Suppressor macrophage treated with lipopolysaccharide for 1 hour (primary cell): ENCODE data around the gene CYP51A1.
A peak's percentile ranks its signal among the peaks of the same experiment; 100 is the strongest.
"Not testable (repeated sequence)": the region's sequence is repeated elsewhere in the genome, so short reads cannot be mapped to it uniquely, and the experiment has no call there.

ENCODE experiments used
- DNase-seq, 3 donors: peaks; one replicate each; pipeline ENCODE4 v3.0.0-alpha.2; 2020 to 2022

CYP51A1 gene

DNA sequence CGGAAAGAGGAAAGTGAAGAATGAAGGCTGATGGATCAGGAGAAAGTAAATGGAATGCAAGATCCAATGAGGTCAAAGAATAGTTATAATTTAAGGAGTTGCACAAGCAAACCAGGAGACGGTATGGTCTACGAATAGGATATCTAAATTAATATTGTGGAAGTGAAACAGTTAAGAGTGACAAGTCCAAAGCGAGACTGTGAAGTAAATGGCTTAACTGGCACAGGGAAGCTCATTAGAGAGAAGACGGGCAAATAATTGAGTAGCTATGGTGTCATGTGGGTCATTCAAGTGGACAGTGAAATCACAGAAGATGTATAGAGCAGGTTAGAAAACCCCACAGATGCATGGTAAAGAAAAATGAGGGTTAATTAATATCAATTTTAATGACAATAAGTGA is 3.2 kb downstream of the CYP51A1 start:
- no peak for DNase-seq

DNA sequence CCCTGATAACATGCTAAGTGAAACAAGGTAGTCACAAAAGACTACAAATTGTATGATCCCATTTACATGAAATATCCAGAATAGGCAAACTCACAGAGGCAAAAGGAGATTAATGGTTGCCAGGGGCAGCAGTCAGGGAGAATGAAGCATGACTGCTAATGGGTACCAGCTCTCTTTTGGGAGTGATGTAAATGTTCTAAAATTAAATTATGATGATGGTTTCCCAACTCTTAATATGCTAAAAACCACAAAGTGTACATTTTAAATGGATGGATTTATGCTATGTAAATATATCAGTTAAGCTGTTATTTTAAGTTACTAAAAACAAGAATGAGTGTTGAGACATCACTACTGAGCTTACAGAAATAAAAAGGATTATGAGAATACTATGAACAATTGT is 12.6 kb downstream of the CYP51A1 start:
- no peak for DNase-seq

DNA sequence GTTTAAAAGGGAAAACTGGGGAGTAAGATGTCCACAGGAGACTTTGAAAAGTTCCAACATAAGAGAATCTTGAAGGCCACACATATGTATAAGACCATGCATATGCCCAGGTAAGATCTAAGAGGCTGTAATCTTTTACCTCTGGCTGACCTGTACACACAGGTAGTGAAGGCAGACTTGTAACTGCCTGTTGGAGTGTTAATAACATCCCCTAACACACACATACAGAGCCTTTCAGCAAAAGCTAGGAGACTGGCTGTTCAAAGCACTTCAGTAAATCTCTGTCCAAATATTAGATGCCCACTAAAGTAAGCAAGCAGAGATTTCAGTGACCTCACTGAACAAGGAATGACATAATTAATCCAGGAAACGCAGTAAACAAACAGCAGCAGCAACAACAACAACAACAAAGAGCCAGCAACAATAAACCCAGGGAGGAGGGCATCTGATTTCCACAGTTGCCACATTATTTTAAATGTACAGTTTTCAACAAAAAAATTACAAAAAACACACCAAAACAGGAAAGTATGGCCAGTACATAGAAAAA is 15.0 kb downstream of the CYP51A1 start:
- DNase-seq: no peak

DNA sequence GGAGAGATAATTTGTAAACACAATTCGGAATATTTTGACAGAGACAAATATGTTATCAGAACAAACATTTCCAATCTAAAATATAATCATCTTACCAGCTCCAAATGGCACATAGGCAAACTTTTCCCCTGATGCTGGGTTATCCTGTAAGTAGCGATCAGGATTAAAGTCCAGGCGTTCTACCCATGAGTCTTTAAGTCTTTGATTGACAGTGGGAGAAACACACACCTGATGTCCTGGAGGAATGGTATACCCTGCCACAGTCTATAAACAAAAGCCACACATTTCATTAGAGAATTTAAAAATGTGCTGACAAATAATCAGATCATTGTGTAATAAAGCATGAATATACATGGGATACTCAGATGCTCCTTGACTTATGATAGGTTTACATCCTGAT is 17.3 kb downstream of the CYP51A1 start:
- DNase-seq: no peak

DNA sequence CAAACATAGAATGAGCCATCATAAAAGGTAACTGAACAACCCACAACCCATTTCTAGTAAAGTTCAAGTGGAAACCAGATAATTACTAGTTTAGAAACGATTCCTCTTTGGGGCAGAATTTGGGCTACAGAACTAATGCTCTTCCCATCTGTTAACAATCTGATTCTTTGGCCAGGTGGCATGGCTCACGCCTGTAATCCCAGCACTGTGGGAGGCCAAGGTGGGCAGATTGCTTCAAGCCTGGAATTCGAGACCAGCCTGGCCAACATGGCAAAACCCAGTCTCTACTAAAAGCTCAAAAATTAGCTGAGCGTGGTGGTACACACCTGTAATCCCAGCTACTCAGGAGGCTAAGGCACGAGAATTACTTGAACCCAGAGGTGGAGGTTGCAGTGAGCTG is 18.5 kb downstream of the CYP51A1 start:
- DNase-seq: no peak

DNA sequence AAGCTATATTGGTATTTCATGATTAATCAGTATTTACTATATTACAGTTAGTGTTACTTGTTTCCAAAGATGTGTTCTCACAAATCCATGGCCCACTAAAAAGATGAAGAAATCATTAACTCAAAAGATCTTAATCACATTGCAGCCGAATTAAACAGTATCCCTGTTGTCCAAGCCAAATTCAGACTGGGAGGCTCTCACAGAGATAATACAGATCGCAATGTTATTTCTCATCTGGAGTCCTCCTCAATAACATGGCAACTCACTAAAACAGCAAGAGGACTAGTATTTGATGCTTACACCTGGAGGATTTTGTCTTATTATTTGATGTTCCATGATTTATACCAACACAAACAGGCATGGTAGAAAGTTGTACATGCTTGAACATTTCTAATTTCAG is 23.4 kb downstream of the CYP51A1 start:
- no peak for DNase-seq

DNA sequence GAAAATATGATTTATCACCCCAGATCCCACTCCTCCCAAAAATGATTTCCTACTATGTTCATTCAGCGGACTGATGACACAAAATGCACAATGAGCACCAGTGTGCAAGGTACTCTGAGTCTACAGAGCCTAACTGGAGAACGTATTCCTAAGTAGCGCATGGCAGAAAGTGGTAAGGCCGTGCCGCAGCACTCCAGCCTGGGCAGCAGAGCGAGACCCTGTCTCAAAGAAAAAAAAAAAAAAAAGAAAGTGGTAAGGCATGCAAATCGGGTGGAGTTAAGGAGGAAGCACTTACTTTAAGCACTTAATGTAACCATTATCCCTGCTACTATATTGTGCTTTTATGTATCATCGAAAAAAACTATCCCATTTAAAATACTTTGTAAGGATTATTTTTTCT is 25.5 kb downstream of the CYP51A1 start:
- no peak for DNase-seq

DNA sequence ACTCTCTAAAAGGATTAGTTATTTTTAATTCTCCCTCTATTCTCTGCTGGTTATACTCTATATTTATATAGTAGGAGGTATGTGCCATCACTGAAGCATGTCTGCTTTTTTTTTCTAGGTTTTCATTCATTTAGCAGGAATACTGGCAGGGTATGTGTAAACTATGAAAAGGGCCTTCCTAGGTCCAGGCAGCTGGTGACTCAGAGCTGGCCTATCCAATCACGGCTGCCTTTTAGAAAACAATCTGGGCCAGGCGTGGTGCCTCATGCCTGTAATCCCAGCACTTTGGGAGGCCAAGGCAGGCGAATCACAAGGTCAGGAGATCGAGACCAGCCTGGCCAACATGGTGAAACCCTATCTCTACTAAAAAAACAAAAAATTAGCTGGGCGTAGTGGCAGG is 31.4 kb downstream of the CYP51A1 start:
- not testable (repeated sequence) for DNase-seq

DNA sequence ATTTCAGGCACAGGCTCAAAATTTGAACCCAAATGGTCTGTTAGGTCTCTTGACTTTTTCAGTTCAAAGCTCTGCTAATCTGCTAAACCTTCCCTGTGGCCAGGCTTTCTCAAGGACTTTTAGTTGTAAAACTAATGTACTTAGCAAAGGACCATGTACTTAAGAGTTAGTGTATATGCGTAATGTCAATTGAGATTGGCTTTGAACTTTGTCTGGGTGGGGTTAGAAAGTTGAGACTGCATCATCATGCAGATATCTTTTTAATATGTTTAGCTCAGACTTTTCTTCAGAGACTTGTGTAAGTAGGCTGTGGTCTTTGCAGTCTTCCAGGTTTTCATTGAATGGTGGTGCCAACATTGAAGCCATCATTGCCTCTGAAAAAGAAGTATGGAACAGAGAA is 33.7 kb downstream of the CYP51A1 start:
- no peak for DNase-seq

DNA sequence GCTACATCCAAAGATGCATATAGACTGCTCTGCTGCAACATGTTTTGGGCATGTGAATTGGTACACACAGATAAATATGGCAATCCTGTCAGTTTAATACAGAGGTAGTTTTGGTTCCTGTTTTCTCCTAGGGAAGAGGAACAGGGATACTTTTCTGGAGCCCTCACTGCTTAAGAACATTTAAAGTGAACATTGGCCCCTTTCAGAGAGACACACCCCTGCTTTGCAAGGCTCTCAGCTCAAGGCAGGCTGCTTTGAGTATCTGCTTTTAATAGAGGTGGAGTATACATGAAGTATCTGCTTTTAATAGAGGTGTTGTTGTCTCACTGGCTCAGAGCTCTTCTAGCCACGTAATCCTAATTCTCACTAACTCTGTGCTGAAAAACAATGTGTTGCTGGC is 38.9 kb downstream of the CYP51A1 start:
- DNase-seq: peak in 2 of 3 donors; percentile 4 to 22

DNA sequence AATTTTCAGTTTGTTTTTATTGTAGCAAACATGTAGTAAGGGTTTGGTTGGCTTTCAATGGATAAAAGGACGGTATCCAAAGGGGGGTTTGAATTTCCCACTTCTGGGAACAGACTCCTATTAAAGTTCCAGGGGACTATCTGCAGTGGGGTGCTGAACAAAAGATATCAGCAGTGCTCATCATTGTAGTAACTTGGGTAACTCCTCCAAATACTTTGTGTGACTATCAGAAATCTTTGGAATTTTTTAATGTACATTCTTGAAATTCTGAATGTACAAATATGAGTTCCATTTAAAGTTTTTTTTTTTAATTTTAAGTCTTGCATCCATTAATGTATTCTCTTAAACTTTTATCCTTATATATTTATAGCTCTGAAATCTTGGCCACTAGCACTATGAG is 42.1 kb downstream of the CYP51A1 start:
- no peak for DNase-seq

DNA sequence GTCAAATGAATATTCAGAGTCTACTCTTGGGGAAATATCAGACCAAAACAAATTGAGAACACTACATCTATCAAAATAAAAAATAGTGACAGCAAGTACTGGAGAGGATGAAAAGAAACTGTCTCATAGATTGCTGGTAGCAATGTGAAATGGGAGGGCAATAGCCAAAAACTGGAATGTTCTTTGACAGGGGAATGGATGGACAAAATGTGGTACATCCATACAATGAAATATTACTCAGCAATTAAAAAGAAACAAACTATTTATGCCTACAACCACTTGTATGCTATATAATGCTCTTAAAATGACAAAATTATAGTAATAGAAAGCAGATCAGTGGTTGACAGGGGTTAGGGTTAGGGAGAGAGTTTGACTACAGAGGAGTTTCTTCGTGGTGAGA is 46.0 kb downstream of the CYP51A1 start:
- DNase-seq: no peak

DNA sequence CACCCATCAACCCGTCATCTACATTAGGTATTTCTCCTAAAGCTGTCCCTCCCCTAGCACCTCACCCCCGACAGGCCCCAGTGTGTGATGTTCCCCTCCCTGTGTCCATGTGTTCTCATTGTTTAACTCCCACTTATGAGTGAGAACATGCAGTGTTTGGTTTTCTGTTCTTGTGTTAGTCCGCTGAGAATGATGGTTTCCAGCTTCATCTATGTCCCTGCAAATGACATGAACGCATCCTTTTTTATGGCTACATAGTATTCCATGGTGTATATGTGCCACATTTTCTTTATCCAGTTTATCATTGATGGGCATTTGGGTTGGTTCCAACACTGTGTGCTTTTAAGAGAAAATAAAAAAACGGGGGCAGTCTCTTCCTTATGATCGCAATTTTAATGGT is 50.4 kb downstream of the CYP51A1 start:
- not testable (repeated sequence) for DNase-seq

DNA sequence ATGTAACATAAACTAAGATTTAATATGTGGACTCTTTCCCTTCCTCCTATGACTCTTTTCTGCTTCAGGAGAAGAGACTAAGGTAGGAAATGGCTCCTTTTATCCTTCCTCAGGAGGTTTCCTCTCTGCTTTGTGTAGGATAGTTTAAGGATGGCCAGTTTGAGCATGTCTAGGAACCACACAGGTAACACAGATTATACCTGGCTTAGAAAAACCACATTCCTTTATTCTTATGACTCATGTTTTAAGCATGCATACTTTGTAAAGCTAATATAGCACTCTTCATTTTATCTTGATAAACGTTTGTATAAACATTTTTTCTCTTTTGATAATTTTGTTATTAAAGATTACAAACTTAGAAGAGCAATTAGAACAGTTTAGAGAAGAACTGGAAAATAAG is 57.8 kb downstream of the CYP51A1 start:
- DNase-seq: no peak

DNA sequence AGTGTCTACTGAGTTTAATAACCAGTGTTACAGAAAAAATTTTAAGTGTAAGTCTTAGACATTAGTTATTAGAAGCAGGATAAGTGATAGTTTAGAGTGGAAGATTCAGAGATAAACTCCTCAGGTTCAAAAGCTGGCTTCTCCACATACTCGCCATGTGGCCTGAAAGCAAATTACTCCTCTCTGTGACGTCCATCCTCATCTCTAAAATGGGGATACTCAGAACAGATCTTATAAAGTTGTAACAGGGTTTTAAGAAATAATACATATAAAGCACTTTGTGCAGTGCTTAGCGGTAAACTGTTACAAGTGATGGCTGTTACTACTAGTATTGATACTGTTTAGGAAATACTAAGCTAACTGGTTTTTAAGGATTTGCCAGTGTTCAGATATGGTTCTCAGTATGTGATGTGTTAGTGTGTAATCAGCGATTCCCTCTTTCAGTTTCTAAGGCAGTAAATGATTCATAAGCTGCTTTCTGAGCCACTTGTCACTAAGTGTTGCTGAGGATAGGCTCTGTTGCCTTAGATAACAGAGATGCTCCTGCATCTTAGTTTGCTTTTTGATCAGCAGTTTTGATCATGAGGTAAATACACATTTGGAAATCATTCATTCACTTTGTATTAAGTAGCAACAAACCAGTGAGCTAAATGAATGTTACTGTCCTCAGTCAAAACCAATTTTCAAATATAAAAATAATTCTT is 58.7 kb downstream of the CYP51A1 start:
- no peak for DNase-seq

DNA sequence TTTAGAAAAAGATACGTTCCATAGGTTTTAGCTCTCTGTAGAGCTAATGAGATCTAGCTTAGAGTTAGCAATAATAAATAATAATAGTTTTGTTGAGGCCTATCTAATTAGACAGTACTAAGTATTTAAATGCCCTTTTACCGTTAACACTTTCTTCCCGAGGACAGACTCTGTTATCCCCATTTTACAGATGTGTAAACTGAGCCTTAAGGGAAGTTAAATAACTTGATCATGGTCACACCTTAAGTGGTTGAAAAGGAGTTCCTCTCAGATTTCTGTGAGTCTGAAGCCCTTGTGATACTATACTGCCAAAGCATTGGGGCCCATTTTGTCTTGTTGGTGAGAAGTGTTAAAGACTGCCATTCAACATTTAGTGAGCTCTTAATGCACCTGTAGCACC is 61.6 kb downstream of the CYP51A1 start:
- no peak for DNase-seq

DNA sequence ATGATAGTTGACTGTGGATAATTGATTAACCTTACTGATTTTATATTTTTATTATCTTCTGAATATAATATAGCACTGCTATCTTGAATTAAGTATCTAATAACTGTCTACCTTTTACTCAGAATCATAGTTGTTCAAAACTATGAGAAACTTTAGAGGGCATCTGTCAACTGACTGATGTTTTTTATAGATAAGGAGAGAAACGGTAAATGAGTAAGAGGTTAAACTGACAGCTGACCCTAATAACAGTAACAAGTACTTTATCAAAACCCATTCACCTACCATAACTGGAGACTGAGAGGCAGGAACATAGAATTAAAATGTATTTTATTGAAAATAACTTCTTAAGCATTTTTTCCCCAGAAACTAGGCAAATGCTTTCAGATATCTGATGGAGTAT is 62.2 kb downstream of the CYP51A1 start:
- no peak for DNase-seq

DNA sequence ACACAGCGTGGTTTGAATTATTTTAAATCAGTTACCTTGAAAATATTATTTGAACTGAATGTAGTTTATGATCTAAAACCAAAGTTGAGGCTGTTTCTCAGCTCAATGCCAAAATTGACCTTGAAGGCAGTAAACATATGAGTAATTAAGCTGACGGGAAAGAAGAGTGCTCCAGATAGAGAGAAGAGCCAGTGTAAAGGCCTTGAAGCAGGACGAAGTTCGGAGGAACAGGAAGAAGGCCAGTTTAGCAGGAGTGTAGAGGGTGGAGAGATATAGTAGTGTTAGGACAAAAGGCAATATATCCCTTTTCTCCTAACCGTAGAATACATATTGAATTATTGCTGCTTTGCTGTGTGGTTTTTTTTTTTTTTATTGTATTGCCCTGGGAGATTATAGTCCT is 63.2 kb downstream of the CYP51A1 start:
- no peak for DNase-seq

DNA sequence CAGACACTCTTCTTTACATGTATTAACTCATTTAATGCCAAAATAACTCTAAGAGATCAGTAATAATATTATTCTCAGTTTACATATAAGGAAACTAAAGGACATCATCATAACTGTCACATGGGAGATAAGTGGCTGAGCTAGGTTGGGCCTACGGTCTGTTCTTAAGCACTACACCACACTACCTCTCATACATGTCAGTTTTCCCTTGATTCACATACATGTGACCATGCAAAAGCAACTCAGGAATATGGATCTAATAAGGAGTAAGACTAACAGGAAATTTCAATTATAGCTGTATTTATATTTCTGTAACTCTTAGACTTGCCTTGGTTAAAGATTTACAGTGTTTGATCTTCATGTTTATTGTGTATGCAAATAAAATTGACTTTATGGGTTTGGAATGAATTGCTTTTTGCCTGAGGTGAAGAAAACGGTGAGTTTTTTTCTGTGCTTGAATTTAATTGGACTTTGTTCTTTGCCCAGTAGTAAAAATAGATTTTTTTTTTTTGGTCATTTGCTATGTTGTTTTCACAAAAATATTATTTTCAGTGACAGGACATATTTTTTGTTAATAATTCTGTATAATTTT is 69.7 kb downstream of the CYP51A1 start:
- no peak for DNase-seq
